H9 (cell line): ENCODE measurements around the gene GPC3. TPM values are rescaled to one million over a fixed set of nuclear protein-coding genes. Genes with fewer than 3 reads are reported as not detected.

Experiments
- DNase-seq: peaks from one replicate; pipeline ENCODE4 v3.0.0-alpha.2; 2017
- H2AFZ ChIP-seq: one replicate; pipeline ENCODE4 v1.6.1; 2013; ENCODE audit warnings: mild to moderate bottlenecking, low read length, control low read depth, moderate library complexity
- H2AK5ac ChIP-seq: 2 replicates; pipeline ENCODE4 v1.6.1; 2013; ENCODE audit warnings: low read length, control low read depth, mixed read lengths; ENCODE audit not compliant: insufficient read length
- H2BK120ac ChIP-seq: one replicate; pipeline ENCODE4 v1.6.1; 2013; ENCODE audit warnings: low read depth, mild to moderate bottlenecking, low read length, control low read depth, inconsistent platforms; ENCODE audit not compliant: poor library complexity, severe bottlenecking
- H2BK12ac ChIP-seq: 2 replicates; pipeline ENCODE4 v1.6.1; 2013; ENCODE audit warnings: low read length, control low read depth, mixed read lengths, low read depth; ENCODE audit not compliant: insufficient read length
- H2BK15ac ChIP-seq: 2 replicates; pipeline ENCODE4 v1.6.1; 2013; ENCODE audit warnings: low read depth, low read length, control low read depth
- H2BK20ac ChIP-seq: one replicate; pipeline ENCODE4 v1.6.1; 2013; ENCODE audit warnings: low read depth, mild to moderate bottlenecking, low read length, control low read depth, inconsistent platforms; ENCODE audit not compliant: poor library complexity, severe bottlenecking
- H2BK5ac ChIP-seq: 2 replicates; pipeline ENCODE4 v1.6.1; 2013; ENCODE audit warnings: low read length, control low read depth, mixed read lengths; ENCODE audit not compliant: insufficient read length
- H3K14ac ChIP-seq: 2 replicates; pipeline ENCODE4 v1.6.1; 2013; ENCODE audit warnings: low read length, control low read depth; ENCODE audit not compliant: insufficient read depth
- H3K18ac ChIP-seq: 2 replicates; pipeline ENCODE4 v1.6.1; 2013; ENCODE audit warnings: low read depth, mild to moderate bottlenecking, mixed read lengths, low read length, control low read depth; ENCODE audit not compliant: insufficient read length
- H3K23ac ChIP-seq: 2 replicates; pipeline ENCODE4 v1.6.1; 2013; ENCODE audit warnings: low read length, control low read depth, mixed read lengths, low read depth; ENCODE audit not compliant: insufficient read length
- H3K23me2 ChIP-seq: 2 replicates; pipeline ENCODE4 v1.6.1; 2013; ENCODE audit warnings: low read depth, mild to moderate bottlenecking, mixed read lengths, low read length, control low read depth; ENCODE audit not compliant: insufficient read length, poor library complexity, severe bottlenecking
- H3K27ac ChIP-seq: 2 replicates; pipeline ENCODE4 v1.5.1; 2013; ENCODE audit warnings: low read length, control low read depth, mixed read lengths, low read depth; ENCODE audit not compliant: insufficient read length
- H3K27me3 ChIP-seq: 2 replicates; pipeline ENCODE4 v1.6.1; 2013; ENCODE audit warnings: low read length, control low read depth, inconsistent platforms; ENCODE audit not compliant: insufficient read depth
- H3K4ac ChIP-seq: 2 replicates; pipeline ENCODE4 v1.6.1; 2013; ENCODE audit warnings: low read depth, mild to moderate bottlenecking, control low read depth, inconsistent platforms, low read length, moderate library complexity
- H3K4me1 ChIP-seq: 2 replicates; pipeline ENCODE4 v1.6.1; 2013; ENCODE audit warnings: low read length, control low read depth, inconsistent platforms; ENCODE audit not compliant: insufficient read depth
- H3K4me2 ChIP-seq: 2 replicates; pipeline ENCODE4 v1.6.1; 2013; ENCODE audit warnings: low read length, control low read depth, mixed read lengths; ENCODE audit not compliant: insufficient read length, insufficient read depth
- H3K56ac ChIP-seq: 2 replicates; pipeline ENCODE4 v1.6.1; 2013; ENCODE audit warnings: low read depth, mild to moderate bottlenecking, mixed read lengths, low read length, control low read depth; ENCODE audit not compliant: insufficient read length
- H3K79me1 ChIP-seq: 2 replicates; pipeline ENCODE4 v1.6.1; 2013; ENCODE audit warnings: low read depth, mild to moderate bottlenecking, moderate library complexity, low read length, control low read depth, inconsistent platforms; ENCODE audit not compliant: insufficient read depth, poor library complexity, severe bottlenecking
- H3K79me2 ChIP-seq: 2 replicates; pipeline ENCODE4 v1.6.1; 2013; ENCODE audit warnings: low read length, control low read depth, inconsistent platforms; ENCODE audit not compliant: insufficient read depth
- H3K9ac ChIP-seq: 2 replicates; pipeline ENCODE4 v1.6.1; 2013; ENCODE audit warnings: low read length, control low read depth, mixed read lengths; ENCODE audit not compliant: insufficient read length; ENCODE audit errors: extremely low read depth
- H3K9me3 ChIP-seq: one replicate; pipeline ENCODE4 v1.6.1; 2013; ENCODE audit warnings: low read depth, low read length, inconsistent platforms; ENCODE audit not compliant: control insufficient read depth
- H3T11ph ChIP-seq: one replicate; pipeline ENCODE4 v1.6.1; 2013; ENCODE audit warnings: mild to moderate bottlenecking, low read length, control low read depth, inconsistent platforms
- H4K20me1 ChIP-seq: one replicate; pipeline ENCODE4 v1.6.1; 2013; ENCODE audit not compliant: control insufficient read depth, insufficient read length, insufficient read depth
- H4K5ac ChIP-seq: 2 replicates; pipeline ENCODE4 v1.6.1; 2013; ENCODE audit warnings: low read depth, mild to moderate bottlenecking, mixed read lengths, low read length, control low read depth; ENCODE audit not compliant: insufficient read length
- H4K8ac ChIP-seq: replicated peaks from 2 replicates; pipeline ENCODE4 v1.6.1; 2013; ENCODE audit warnings: low read length, control low read depth, mixed read lengths, low read depth; ENCODE audit not compliant: insufficient read length
- H4K91ac ChIP-seq: 2 replicates; pipeline ENCODE4 v1.6.1; 2013; ENCODE audit warnings: low read depth, mild to moderate bottlenecking, moderate library complexity, mixed read lengths, low read length, control low read depth; ENCODE audit not compliant: insufficient read length
- H3K27ac Mint-ChIP-seq, 3 experiments: 2 replicates in 2 of 3; 3 replicates in 1 of 3; pipeline ENCODE4 v1.8.0; 2020 to 2021; ENCODE audit warnings: mixed read lengths in 3 of 3, mild to moderate bottlenecking in 1 of 3, moderate library complexity in 1 of 3
- H3K27me3 Mint-ChIP-seq: 2 replicates; pipeline ENCODE4 v1.8.0; 2021; ENCODE audit warnings: low read depth, mild to moderate bottlenecking, moderate library complexity, mixed read lengths
- H3K36me3 Mint-ChIP-seq, 3 experiments: 2 replicates in 2 of 3; 3 replicates in 1 of 3; pipeline ENCODE4 v1.8.0; 2020 to 2021; ENCODE audit warnings: low read depth in 3 of 3, mixed read lengths in 3 of 3; ENCODE audit not compliant: insufficient read depth in 1 of 3
- H3K4me1 Mint-ChIP-seq, 2 experiments: 2 replicates each; pipeline ENCODE4 v1.8.0; 2020; ENCODE audit warnings: mixed read lengths in 2 of 2
- H3K4me3 Mint-ChIP-seq, 2 experiments: 2 replicates in 1 of 2; 3 replicates in 1 of 2; pipeline ENCODE4 v1.8.0; 2020 to 2021; ENCODE audit warnings: mild to moderate bottlenecking in 2 of 2, mixed read lengths in 2 of 2, moderate library complexity in 1 of 2
- H3K9me3 Mint-ChIP-seq, 2 experiments: 2 replicates in 1 of 2; 3 replicates in 1 of 2; pipeline ENCODE4 v1.8.0; 2020; ENCODE audit warnings: mild to moderate bottlenecking in 2 of 2, mixed read lengths in 2 of 2, moderate library complexity in 1 of 2
- total RNA-seq: library from RNA; stranded (reverse); gene quantifications from 2 replicates; pipeline ENCODE4 v1.2.1, GENCODE V29; 2021
- TF ChIP-seq, protein P1 (sequence below): fragments of 200-600 bp; sonication (generic); conservative IDR thresholded peaks from 3 replicates; pipeline ENCODE4 v1.8.0; 2021; ENCODE audit warnings: antibody characterized with exemption, mild to moderate bottlenecking

GPC3 gene
- total RNA-seq, 1 experiment from 2014 or later, result 108 TPM

DNA sequence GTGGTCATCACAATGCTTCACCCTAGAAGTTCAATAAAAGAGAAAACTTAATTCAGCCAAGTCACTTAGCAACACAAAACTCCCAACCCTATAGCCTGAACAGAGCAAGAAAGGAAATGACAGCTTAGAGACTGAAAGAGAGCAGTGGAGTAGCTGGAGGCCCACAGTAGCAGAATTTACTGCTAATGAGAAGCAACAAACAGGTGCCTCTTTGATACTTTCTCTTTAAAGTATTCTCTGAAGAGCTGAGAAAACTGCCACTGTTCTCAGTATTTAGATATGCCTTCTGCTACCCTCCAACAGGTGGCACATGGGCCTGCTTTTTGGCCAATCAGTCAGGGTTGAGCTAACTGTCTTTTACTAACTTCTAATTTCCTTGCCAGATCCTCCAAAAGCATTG is 240.0 kb downstream of the GPC3 start:
- no peak overlapping the region for H2BK120ac ChIP-seq
- no peak overlapping the region for H3K23ac ChIP-seq
- Mint-ChIP-seq H3K4me3 (no peak overlapping the region), H3K4me1 (peaks cover 20 to 36% of the 10 kb centered on the region in 2 experiments), H3K27me3 (no peaks in the 10 kb centered on the region), H3K36me3 (no peaks in the 10 kb centered on the region), H3K9me3 (no peaks in the 10 kb centered on the region), H3K27ac (peak overlapping the region in 1 of 3 experiments; percentile 3; a peak in 1 of 7 replicates)
- H2BK15ac ChIP-seq, result no peak overlapping the region
- H3K79me1 ChIP-seq, result no peaks in the 10 kb centered on the region
- no peaks in the 10 kb centered on the region for H3K27me3 ChIP-seq
- no peaks in the 10 kb centered on the region for H4K20me1 ChIP-seq
- no peak overlapping the region for H3T11ph ChIP-seq
- peaks cover 3% of the 10 kb centered on the region; the same call in 1 of the 2 replicates for H3K4me1 ChIP-seq
- no peak overlapping the region for H4K91ac ChIP-seq
- no peak overlapping the region for H3K27ac ChIP-seq
- H3K14ac ChIP-seq, result no peak overlapping the region
- no peak overlapping the region for H2AFZ ChIP-seq
- TF ChIP-seq, protein P1, sequence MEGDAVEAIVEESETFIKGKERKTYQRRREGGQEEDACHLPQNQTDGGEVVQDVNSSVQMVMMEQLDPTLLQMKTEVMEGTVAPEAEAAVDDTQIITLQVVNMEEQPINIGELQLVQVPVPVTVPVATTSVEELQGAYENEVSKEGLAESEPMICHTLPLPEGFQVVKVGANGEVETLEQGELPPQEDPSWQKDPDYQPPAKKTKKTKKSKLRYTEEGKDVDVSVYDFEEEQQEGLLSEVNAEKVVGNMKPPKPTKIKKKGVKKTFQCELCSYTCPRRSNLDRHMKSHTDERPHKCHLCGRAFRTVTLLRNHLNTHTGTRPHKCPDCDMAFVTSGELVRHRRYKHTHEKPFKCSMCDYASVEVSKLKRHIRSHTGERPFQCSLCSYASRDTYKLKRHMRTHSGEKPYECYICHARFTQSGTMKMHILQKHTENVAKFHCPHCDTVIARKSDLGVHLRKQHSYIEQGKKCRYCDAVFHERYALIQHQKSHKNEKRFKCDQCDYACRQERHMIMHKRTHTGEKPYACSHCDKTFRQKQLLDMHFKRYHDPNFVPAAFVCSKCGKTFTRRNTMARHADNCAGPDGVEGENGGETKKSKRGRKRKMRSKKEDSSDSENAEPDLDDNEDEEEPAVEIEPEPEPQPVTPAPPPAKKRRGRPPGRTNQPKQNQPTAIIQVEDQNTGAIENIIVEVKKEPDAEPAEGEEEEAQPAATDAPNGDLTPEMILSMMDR, result peak; percentile 48
- H3K4ac ChIP-seq, result no peak overlapping the region
- no peaks in the 10 kb centered on the region for H3K23me2 ChIP-seq
- no peaks in the 10 kb centered on the region for H3K79me2 ChIP-seq
- DNase-seq, result no peak
- no peak overlapping the region for H4K8ac ChIP-seq
- no peaks in the 10 kb centered on the region for H3K9me3 ChIP-seq
- no peak overlapping the region for H2AK5ac ChIP-seq
- H2BK12ac ChIP-seq, result no peak overlapping the region
- H2BK20ac ChIP-seq, result no peak overlapping the region
- no peak overlapping the region for H3K56ac ChIP-seq
- no peak overlapping the region for H3K4me2 ChIP-seq
- no peak overlapping the region for H3K9ac ChIP-seq
- no peak overlapping the region for H2BK5ac ChIP-seq
- no peak overlapping the region for H4K5ac ChIP-seq
- H3K18ac ChIP-seq, result no peak overlapping the region
